Skin of body (tissue), 2 donors: ENCODE measurements around the gene MEGF6. TPM values are rescaled to one million over a fixed set of nuclear protein-coding genes. Genes with fewer than 3 reads are reported as not detected.

Experiments used
- DNase-seq: peaks from one replicate; lab custom pipeline; 2025; lab: John Stamatoyannopoulos, UW
- total RNA-seq: library from RNA; depleted of rRNA; stranded (reverse); fragments of >200 nt; gene quantifications from one replicate; pipeline ENCODE4 v1.2.3, GENCODE V29; 2014

The MEGF6 gene
- total RNA-seq, 1 donor from 2014 or later, result 62.5 TPM

DNA sequence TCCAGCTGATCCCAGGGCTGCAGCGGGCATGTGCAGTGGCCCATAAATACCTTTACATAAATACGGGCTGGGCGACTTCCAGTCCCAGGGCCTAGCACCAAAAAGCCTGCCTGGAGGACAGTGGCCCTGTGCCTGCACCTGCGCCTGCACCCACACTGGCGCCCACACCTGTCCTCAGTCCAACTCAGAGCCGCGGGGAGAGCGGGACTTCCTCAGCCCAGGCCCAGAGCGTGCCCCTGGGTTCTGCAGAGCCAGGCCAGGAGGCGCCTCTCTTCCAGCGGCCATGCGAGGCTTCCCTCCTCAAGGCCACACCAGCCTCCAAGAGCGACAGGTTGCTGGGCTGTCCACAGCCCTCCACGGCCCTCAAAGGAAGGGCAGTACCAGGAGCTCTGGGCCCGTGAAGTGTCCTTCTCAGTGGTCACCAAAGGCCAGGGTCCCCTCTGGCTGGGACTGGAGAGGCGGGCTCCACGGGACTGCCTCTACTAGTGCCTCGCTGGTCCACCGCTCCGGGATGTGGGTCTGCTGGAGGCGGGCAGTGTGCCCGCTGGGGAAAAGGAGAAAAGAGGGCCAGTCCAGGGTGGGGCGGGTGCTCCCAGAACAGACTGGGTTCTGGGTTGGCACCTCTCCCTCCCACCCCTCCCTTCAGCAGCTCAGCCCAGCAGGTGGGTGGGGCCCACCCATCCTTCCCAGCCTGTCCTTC, 121.1 kb downstream of the MEGF6 start:
- DNase-seq, result no peak

DNA sequence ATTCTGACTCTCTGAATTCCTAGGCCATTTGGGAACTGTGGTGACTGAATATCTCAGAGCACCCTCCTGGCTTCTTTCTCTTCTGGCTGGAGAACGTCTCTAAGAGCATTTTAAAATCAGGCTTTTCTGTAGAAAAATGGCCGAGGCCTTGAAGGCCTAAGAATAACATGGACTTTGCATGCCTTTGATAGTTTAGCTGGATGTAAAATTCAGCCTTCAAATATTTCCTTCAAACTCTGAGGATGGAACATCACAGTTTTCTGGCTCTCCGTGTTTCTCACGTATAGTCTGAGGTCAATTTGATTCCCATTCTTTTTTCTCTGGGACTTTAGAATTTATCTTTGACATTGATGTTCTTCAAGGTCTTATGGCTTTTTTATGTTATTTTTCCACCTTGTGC, 122.9 kb downstream of the MEGF6 start:
- DNase-seq, result no peak

DNA sequence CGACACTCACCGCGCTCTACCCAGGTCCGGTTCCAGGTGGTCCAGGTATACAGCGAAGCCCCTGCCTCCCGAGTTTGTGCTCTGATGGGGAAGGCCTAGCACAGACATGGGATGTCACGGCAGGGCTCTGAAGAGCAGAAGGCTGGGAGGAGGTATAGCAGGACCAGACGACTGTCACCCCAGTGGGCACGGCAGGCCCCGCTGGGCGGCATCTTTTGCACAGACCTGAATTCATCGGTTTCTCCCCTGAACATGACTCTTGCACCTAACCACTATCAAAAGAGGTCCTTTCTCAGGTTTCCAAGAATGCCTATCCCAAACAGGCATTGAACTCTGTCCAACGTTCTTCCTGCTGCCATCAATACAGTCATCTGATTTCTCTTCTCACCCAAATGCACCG, 126.3 kb downstream of the MEGF6 start:
- no peak for DNase-seq

- no peak for DNase-seq
Observed at GRCh38 chr1:3483801-3484444, 127.4 kb downstream of the MEGF6 start.

- DNase-seq, result no peak
Observed at GRCh38 chr1:3483380-3483779, 127.9 kb downstream of the MEGF6 start.

DNA sequence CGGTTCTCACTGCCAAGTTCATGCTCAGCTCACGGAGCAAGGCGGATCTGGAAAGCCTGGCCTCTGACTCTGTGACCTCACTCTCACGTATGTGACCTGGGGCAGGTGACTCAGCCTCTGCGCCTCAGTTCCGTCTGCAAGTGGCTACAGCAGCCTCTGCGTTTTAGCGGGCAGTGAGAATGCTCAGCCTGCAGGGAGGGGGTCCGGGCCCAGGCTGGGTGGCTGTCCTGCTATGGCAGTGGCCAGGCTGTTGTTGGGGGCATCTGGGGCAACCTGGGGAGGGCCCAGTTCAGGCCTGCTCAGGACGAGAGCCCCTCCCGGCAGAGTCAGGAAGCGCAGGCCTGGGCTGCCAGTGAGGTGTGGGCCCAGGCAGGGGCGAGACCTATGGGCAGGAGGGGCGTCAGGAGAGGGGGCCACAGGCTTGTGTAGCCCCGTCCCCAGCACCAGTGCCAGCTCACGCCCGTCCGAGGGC, 128.9 kb downstream of the MEGF6 start:
- DNase-seq, result no peak

DNA sequence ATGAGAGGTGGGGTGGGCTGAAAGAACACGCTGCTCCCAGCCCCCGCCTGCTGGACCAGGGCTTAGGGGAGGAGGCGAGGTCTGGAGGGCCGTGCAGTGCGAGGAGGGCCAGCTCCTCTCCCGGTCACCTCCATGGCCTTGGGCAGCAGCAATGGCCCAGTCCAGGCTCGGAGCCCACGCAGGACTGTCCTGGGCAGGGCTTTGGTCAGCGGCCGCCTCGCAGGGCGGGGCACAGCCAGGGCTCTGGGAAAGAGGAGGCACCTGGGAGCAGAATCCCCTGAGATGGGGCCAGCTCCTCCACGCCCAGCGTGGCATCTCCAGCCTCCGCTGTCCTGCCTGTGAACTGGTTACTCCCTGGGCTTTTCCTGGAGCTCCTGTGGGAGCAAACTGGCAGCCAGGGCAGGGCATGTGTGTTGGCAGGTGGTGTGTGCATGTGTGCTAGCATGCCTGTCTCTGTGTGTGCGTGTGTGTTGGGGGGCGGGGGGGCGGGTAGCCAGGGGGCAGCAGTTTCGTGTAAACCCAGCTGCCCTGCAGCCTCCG, 129.4 kb downstream of the MEGF6 start:
- DNase-seq, result no peak

DNA sequence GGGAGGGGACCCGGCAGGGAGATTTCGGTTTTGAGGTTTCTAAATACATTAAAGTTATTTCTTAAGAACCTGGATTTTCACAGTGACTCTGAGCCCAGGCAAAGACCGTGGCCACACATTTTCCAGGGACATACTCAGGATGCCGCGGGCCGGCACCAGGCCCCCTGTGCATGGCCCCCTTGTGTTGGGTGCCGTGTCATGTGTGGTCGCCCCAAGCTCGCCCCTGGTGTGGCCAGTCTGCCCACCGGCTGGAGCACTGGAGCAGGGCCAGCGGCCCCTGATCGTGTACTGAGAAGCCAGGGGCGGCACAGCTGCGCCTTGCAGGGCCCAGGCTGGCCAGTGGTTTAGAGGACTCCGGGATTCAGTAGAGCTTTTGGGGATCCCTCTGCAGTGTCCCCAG, 130.3 kb downstream of the MEGF6 start:
- no peak for DNase-seq

GRCh38 chr1:3480369-3480719, 131.0 kb downstream of the MEGF6 start:
- no peak for DNase-seq

DNA sequence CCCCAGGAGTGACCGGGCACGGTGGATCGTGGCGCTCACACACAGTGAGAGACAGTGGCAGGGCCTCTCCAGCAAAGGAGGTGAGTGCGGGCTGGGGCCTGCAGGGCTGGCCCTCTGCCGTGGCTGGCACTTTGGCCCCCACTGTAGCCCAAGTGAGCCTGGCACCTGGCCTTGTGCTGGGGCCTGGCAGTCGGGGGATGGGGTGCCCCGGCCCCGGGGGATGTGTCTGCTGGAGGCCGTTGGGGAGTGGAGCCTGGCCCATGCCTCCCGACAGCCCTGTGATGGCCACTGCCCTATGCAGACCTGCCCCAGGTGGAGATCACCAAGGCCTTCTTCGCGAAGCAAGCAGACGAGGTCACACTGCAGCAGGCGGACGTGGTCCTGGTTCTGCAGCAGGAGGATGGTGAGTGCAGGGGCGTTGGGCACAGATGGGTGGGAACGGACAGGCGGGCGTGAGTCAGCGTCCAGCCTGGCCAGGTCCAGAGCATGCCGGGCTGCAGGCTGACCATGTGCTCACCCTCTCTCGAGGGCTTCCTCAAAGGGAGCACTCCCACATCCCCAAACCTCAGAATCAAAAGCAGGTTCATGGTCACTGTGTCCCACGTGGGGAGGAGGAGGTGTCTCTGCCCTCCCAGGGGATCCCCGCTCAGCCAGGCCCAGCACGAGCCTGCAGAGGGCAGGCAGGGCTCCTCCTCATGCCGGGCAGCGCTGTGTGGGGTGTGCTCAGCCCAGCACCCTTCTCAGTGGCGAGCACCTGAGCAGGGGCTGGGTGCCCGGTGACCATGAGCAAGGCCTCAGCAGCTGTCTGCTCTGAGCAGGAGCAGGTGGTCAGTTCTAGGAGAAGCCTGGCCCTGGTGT, 131.6 kb downstream of the MEGF6 start:
- no peak for DNase-seq

GRCh38 chr1:3478187-3478586, 133.1 kb downstream of the MEGF6 start:
- no peak for DNase-seq

DNA sequence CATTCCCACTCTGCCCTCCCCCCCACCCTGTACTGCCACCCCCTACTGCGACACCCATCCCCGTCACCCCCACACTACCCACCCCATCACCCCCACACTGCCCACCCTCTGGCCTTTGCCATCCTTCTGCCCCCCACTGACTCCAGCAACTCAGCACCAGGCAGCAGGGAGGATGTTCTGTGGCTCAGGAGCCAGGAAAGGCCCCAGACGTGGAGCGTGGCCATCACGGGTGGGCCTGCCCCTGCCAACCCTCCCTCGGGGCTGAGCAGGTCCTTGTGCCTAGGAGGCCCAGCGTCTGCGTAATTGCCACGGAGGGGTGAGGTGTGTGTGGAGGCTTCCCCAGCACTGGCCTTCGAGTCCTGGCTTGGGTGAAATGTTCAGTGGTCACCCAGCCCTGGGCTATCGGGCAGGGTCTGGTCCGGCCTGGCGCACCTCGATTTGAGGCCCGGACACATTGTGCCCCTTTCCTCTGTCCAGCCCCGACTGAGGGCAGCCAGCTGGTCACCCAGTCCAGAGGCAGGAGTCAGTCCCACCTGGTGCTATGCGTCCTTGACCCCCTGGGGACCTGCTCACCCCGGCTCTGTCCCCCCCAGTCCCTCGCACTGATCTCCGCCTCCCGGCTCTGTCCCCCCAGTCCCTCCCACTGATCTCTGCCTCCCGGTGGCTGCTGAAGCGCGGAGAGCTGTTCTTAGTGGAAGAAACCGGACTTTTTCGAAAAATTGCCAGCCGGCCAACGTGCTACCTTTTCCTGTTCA, 133.9 kb downstream of the MEGF6 start:
- DNase-seq, result no peak

DNA sequence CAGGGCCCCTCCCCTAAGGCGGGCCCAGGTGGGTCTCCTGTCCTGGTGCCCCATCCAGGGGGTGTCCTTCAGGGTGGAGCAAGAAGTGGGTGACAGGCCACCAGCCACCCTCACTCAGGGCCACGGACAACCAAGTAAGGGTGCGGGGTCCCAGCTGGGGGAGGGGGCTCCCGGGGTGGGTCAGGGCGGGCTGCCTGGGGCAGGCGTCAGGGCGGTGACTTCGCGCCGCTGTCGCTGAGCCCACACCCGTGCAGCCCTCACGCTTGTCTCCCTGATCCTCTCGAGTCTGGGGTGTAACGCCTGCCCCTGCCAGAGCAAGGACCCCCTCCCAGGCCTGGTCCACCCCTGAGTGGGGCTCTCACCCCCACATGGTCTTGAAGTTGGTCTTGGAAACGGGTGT, 134.6 kb downstream of the MEGF6 start:
- no peak for DNase-seq

GRCh38 chr1:3475839-3476573, 135.3 kb downstream of the MEGF6 start:
- DNase-seq, result no peak

GRCh38 chr1:3474421-3474820, 136.9 kb downstream of the MEGF6 start:
- no peak for DNase-seq

DNA sequence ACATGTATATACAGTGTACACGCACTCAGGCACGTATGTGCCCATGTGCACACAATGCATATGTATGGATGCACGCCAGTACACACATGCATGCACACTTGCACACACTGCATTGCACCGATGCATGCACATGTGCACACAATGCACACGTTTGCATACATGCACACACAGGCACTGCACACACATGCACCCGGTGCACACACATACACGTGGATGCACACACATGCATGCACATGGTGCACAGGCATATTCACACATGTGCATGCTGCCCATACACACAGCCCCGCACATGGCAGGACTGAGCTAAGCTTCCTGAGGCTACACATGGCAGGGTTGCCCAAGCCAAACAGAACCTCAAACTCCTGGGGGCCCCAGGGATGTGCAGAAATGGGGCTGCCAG, 137.3 kb downstream of the MEGF6 start:
- no peak for DNase-seq

DNA sequence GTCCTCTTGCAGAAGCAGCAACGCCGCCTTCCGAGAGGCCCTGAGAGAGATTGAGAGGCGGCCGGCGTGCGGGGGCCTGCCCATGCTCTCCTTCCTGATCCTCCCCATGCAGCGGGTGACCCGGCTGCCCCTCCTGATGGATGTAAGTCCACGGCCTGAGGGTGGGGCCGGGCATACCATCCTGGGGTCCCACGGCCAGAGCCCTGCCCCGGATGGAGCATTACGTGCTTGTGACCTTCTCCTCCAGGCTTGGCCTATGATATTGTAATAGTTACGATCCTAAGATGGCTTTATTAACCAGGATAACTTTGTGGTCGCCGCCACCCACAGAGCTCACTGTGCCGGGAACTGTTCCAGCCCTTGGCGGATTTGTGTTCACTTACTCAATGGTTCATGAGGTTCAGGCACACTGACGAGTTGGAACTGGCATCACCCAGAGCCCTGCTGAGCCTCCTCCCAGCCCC, 137.9 kb downstream of the MEGF6 start:
- DNase-seq, result peak; percentile 52

DNA sequence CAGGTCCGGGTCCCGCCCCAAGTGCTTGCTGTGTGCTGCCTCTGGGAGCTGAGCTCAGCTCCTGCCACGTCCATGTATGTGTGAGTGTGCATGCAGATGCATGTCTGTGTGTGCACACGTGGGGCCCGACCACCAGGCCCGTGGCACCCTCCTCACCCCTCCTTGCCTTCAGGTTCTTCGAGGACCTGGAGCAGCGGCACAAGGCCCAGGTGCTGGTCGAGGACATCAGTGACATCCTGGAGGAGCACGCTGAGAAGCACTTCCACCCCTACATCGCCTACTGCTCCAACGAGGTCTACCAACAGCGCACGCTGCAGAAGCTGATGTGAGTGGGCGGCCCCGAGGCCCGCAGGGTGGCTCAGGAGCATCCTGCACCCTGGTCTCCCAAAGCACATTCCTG, 138.4 kb downstream of the MEGF6 start:
- no peak for DNase-seq

- no peak for DNase-seq
Observed at GRCh38 chr1:3472088-3472850, 139.0 kb downstream of the MEGF6 start.
